ENCODE measurements around the gene SLC26A9.

The SLC26A9 gene

GRCh38 chr1:205989786-205990185 lies 46.5 kb upstream of the SLC26A9 start (continued):
- no peak for TF ChIP-seq ZNF518A (tag by site-specific recombination; conservative IDR thresholded peaks at IDR 0.05; ENCODE audit: low read depth)
- no peak for TF ChIP-seq GLIS1 (tag by site-specific recombination; IDR thresholded peaks at IDR 0.05)
- TF ChIP-seq BCL11A (tag by site-specific recombination; IDR thresholded peaks at IDR 0.05; ENCODE audit: low read depth): no peak

- Histone ChIP-seq H3K9me3 (ENCODE audit: control insufficient read depth, insufficient read depth, low read depth, low read length) (no peaks in the 10 kb centered on the region), H3K4me3 (ENCODE audit: low read depth, low read length) (no peak overlapping the region), H3K4me1 (ENCODE audit: control insufficient read depth, insufficient read depth, low read length) (no peaks in the 10 kb centered on the region), H3K36me3 (ENCODE audit: control insufficient read depth in 2 of 2, insufficient read depth in 1 of 2, low read length in 2 of 2) (no peaks in the 10 kb centered on the region), H3K27ac (ENCODE audit: extremely low read depth, low read depth, low read length) (no peak overlapping the region)
- ChIA-PET POLR2A (no interaction called here), CTCF (interaction anchor here (0.6 to 8.0 kb wide), 4 partner anchors 11 to 118 kb away, joined by 3 to 151 read pairs (median 16); no protein-coding TSS in a partner anchor)
- TF ChIP-seq ZNF843 (tag by site-specific recombination; IDR thresholded peaks at IDR 0.05) (no peak), ZNF571 (tag by site-specific recombination; IDR thresholded peaks at IDR 0.05) (no peak)
These were observed 45.3 kb upstream of the SLC26A9 start for GRCh38 chr1:205988585-205988995.

- POLR2A ChIA-PET: interaction anchor here (0.6 kb wide), 1 partner anchor 35 kb away, joined by 3 read pairs; no protein-coding TSS in a partner anchor
- Histone ChIP-seq H3K27ac (ENCODE audit: extremely low read depth, low read depth, low read length) (no peak overlapping the region), H3K4me3 (ENCODE audit: low read depth, low read length) (no peak overlapping the region), H3K9me3 (ENCODE audit: control insufficient read depth, insufficient read depth, low read depth, low read length) (no peaks in the 10 kb centered on the region), H3K4me1 (ENCODE audit: control insufficient read depth, insufficient read depth, low read length) (no peaks in the 10 kb centered on the region), H3K36me3 (ENCODE audit: control insufficient read depth in 2 of 2, insufficient read depth in 1 of 2, low read length in 2 of 2) (no peaks in the 10 kb centered on the region)
- TF ChIP-seq ZNF571 (tag by site-specific recombination; IDR thresholded peaks at IDR 0.05) (no peak), ATF2 (tag by site-specific recombination; IDR thresholded peaks at IDR 0.05; ENCODE audit: low read depth) (no peak), ZNF692 (tag by site-specific recombination; IDR thresholded peaks at IDR 0.05) (no peak), GFI1B (tag by site-specific recombination; IDR thresholded peaks at IDR 0.05) (no peak), ZNF280D (tag by site-specific recombination; IDR thresholded peaks at IDR 0.05) (no peak), ZNF558 (tag by site-specific recombination; IDR thresholded peaks at IDR 0.05) (no peak), ZNF518A (tag by site-specific recombination; conservative IDR thresholded peaks at IDR 0.05; ENCODE audit: low read depth) (no peak), ZNF658 (tag by site-specific recombination; IDR thresholded peaks at IDR 0.05) (no peak), SP3 (tag by site-specific recombination; IDR thresholded peaks at IDR 0.05) (no peak), ZNF10 (tag by site-specific recombination; IDR thresholded peaks at IDR 0.05) (no peak), ZNF423 (tag by site-specific recombination; IDR thresholded peaks at IDR 0.05) (no peak), ZNF488 (tag by site-specific recombination; IDR thresholded peaks at IDR 0.05) (no peak)
- CTCF ChIA-PET: interaction anchor here (0.9 to 8.0 kb wide), 8 partner anchors 9 to 120 kb away, joined by 3 to 151 read pairs (median 16); no protein-coding TSS in a partner anchor
These were observed 43.6 kb upstream of the SLC26A9 start for GRCh38 chr1:205986861-205987260.
